GM23338 (cell line): ENCODE results near the gene CTBP2. TPM values are rescaled to one million over a fixed set of nuclear protein-coding genes. Genes with fewer than 3 reads are reported as not detected.

ENCODE experiments used
- CREB1 ChIP-seq: fragments of 250-450 bp; sonication (Bioruptor Pico); IDR thresholded peaks from 2 replicates; pipeline ENCODE4 v1.5.0; 2020; ENCODE audit warnings: low read depth, mild to moderate bottlenecking, moderate library complexity
- CTCF ChIP-seq, 2 experiments: fragments of 200-600 bp in 1 of 2; sonication (generic) in 1 of 2; conservative IDR thresholded peaks; 2 replicates each; pipeline versions ENCODE4 v1.5.1 to v1.6.1; 2016 to 2017; ENCODE audit warnings: antibody characterized with exemption in 2 of 2, low read depth in 2 of 2, mild to moderate bottlenecking in 2 of 2, moderate library complexity in 1 of 2
- ETS1 ChIP-seq: IDR thresholded peaks from 2 replicates; pipeline ENCODE4 v1.6.1; 2016; ENCODE audit warnings: antibody characterized with exemption
- NANOG ChIP-seq: IDR thresholded peaks from 2 replicates; pipeline ENCODE4 v1.6.1; 2016; ENCODE audit warnings: antibody characterized with exemption, borderline replicate concordance
- ZNF331 ChIP-seq: fragments of 250-450 bp; sonication (Bioruptor Pico); IDR thresholded peaks from 2 replicates; pipeline ENCODE4 v1.5.0; 2020; ENCODE audit warnings: low read depth, mild to moderate bottlenecking, moderate library complexity
- polyA plus RNA-seq: library from polyadenylated mRNA; unstranded; fragments of >200 nt; fragmentation: Nextera tagmentation; extraction: Ambion mirVana; gene quantifications from 2 replicates; pipeline ENCODE4 v1.2.1, GENCODE V29; 2016
- total RNA-seq: library from RNA; depleted of rRNA; stranded (reverse); fragments of >200 nt; shearing (Covaris generic); gene quantifications from 2 replicates; pipeline ENCODE4 v1.2.3, GENCODE V29; 2014
- TF ChIP-seq, protein P1 (sequence below): fragments of 250-450 bp; sonication (Bioruptor Pico); IDR thresholded peaks from 2 replicates; pipeline ENCODE4 v1.5.0; 2020; ENCODE audit warnings: mild to moderate bottlenecking, moderate library complexity

CTBP2 gene
- total and polyA plus RNA-seq, 2 experiments from 2014 or later = 133 to 265 TPM

DNA sequence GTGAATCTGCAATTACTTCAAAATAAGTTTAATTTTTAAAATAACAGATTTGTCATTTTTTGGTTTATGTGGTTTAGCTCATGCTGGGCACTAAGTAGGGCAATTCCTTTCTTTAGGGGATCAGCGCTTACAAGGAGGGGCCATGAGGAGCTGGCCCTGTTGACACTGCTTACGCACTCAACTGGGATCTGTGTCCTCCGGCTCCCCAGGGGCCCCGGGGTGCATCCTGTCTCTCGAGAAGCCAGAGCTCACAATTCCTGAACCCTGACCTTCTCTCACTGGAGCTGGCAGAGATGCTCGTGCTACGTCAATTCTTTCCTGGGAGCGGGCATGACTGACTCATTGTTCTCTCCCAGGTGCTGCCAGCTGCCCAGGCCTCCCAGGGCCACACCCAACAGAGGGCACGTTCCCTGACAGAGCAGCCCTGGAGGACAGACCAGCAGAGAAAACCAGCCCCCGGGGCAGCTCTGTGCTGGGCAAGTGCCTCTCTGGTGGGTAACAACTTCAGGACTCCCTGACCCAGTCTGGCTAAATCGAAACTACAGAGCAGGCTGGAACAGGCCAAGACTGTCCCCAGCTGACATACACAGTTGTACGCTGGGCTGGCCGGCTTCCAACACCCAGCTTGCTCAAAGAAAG lies 36.8 kb downstream of the CTBP2 start (continued):
- TF ChIP-seq, protein P1, sequence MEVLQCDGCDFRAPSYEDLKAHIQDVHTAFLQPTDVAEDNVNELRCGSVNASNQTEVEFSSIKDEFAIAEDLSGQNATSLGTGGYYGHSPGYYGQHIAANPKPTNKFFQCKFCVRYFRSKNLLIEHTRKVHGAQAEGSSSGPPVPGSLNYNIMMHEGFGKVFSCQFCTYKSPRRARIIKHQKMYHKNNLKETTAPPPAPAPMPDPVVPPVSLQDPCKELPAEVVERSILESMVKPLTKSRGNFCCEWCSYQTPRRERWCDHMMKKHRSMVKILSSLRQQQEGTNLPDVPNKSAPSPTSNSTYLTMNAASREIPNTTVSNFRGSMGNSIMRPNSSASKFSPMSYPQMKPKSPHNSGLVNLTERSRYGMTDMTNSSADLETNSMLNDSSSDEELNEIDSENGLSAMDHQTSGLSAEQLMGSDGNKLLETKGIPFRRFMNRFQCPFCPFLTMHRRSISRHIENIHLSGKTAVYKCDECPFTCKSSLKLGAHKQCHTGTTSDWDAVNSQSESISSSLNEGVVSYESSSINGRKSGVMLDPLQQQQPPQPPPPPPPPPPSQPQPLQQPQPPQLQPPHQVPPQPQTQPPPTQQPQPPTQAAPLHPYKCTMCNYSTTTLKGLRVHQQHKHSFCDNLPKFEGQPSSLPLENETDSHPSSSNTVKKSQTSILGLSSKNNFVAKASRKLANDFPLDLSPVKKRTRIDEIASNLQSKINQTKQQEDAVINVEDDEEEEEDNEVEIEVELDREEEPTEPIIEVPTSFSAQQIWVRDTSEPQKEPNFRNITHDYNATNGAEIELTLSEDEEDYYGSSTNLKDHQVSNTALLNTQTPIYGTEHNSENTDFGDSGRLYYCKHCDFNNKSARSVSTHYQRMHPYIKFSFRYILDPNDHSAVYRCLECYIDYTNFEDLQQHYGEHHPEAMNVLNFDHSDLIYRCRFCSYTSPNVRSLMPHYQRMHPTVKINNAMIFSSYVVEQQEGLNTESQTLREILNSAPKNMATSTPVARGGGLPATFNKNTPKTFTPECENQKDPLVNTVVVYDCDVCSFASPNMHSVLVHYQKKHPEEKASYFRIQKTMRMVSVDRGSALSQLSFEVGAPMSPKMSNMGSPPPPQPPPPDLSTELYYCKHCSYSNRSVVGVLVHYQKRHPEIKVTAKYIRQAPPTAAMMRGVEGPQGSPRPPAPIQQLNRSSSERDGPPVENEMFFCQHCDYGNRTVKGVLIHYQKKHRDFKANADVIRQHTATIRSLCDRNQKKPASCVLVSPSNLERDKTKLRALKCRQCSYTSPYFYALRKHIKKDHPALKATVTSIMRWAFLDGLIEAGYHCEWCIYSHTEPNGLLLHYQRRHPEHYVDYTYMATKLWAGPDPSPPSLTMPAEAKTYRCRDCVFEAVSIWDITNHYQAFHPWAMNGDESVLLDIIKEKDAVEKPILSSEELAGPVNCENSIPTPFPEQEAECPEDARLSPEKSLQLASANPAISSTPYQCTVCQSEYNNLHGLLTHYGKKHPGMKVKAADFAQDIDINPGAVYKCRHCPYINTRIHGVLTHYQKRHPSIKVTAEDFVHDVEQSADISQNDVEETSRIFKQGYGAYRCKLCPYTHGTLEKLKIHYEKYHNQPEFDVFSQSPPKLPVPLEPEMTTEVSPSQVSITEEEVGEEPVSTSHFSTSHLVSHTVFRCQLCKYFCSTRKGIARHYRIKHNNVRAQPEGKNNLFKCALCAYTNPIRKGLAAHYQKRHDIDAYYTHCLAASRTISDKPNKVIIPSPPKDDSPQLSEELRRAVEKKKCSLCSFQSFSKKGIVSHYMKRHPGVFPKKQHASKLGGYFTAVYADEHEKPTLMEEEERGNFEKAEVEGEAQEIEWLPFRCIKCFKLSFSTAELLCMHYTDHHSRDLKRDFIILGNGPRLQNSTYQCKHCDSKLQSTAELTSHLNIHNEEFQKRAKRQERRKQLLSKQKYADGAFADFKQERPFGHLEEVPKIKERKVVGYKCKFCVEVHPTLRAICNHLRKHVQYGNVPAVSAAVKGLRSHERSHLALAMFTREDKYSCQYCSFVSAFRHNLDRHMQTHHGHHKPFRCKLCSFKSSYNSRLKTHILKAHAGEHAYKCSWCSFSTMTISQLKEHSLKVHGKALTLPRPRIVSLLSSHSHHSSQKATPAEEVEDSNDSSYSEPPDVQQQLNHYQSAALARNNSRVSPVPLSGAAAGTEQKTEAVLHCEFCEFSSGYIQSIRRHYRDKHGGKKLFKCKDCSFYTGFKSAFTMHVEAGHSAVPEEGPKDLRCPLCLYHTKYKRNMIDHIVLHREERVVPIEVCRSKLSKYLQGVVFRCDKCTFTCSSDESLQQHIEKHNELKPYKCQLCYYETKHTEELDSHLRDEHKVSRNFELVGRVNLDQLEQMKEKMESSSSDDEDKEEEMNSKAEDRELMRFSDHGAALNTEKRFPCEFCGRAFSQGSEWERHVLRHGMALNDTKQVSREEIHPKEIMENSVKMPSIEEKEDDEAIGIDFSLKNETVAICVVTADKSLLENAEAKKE (CRISPR knock-in tag) = no peak
- TF ChIP-seq NANOG (no peak), ETS1 (no peak), ZNF331 (CRISPR knock-in tag) (no peak), CREB1 (no peak), CTCF (conservative IDR thresholded peaks at IDR 0.05; ENCODE audit: low read depth in 2 of 2) (no peak)
